GM19239 (cell line): ENCODE results near the gene CREM.
A peak's percentile ranks its signal among the peaks of the same experiment; 100 is the strongest.

Experiments
- DNase-seq: peaks from one replicate; pipeline ENCODE4 v3.0.0; 2011; ENCODE audit warnings: low spot score; ENCODE audit not compliant: insufficient read length
- FAIRE-seq: peaks from 2 replicates; lab custom pipeline; 2011; peaks lifted over from hg19 to GRCh38; lab: Jason Lieb, UNC

CREM gene

DNA sequence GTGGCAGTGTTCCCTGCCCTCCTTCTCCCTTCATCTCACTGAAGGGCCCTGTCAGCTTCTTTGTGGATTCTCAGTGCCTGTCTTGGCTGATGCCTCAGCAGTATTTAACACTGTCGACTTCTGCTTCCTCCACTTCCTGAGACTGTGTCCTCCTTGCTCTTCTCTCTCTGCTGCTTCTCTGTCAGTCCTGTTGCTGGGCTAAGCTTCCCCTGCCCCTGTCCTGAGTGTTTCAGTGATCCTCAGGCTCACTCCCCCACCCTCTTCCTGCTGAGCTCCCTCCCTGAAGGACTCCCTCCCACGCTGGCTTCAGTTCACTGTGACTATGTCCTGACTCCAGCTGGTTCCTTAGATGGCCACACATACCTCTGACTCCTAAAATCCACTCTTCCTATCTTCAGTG, 64.9 kb downstream of the CREM start:
- DNase-seq (no peak), FAIRE-seq (no peak)

DNA sequence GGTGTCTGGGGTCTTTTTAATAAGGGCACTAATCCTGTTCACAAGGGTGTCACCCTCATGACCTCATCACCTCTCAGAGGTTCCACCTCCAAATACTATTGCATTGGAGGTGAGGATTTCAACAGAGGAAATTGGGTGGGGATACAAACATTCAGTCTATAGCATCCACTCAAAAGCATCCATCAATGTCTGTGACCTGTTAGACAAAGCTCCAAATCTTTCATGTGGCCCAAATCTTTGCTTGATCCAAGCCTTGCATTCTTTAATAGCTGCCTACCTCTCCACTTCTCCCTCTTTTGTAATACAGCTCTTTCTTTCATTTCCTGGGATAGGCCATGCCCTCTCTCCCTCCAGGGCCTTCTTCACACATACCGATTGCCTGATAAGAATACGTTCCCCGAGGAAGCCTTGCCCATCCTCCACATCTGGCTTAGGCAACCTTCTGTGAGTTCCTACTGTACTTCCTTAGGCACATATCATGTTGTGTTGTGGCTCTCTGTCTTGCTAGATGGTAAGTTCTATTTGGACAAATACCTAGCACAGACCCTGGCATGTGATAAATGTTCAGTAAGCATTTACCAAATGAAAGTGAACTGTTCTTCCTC, 66.1 kb downstream of the CREM start:
- DNase-seq = no peak
- no peak for FAIRE-seq

DNA sequence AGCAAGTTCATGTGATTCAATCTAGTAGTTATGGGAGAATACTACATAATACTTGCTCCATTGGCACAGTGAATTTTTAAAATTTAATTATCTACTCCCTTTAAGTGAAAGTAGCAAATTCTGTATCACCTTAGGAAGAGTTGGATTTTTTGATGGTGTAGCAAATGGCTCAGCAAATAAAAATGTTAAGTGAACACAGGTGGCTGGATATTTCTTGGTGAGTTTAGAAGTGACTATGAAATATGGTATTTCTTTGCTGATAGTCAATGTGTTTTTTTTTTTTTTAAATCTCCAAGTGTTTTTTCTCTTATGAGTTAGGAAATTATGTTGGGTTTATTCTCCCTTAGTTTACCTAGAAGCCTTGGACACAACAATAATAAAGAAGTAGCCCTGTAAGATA, 67.8 kb downstream of the CREM start:
- FAIRE-seq (no peak), DNase-seq (no peak)

DNA sequence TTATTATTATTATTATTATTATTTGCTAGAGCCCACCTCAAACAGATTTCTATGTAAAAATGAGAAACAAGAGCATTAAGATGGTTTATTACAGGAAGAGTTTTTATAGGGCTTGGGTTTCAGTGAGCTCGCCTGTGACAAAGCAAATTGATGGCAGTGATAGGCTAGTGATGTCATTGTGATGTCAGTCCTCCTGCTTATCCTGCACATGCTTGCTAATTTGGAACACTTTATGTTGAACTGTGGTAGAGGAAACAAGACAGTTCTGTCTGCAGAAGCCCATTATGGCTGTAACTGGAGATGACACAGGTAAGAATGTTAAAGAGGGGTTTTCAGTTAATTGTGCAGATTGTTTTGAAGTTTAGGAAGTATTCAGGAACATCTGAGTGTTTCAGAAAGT, 68.3 kb downstream of the CREM start:
- FAIRE-seq (peak; percentile 68), DNase-seq (no peak)

DNA sequence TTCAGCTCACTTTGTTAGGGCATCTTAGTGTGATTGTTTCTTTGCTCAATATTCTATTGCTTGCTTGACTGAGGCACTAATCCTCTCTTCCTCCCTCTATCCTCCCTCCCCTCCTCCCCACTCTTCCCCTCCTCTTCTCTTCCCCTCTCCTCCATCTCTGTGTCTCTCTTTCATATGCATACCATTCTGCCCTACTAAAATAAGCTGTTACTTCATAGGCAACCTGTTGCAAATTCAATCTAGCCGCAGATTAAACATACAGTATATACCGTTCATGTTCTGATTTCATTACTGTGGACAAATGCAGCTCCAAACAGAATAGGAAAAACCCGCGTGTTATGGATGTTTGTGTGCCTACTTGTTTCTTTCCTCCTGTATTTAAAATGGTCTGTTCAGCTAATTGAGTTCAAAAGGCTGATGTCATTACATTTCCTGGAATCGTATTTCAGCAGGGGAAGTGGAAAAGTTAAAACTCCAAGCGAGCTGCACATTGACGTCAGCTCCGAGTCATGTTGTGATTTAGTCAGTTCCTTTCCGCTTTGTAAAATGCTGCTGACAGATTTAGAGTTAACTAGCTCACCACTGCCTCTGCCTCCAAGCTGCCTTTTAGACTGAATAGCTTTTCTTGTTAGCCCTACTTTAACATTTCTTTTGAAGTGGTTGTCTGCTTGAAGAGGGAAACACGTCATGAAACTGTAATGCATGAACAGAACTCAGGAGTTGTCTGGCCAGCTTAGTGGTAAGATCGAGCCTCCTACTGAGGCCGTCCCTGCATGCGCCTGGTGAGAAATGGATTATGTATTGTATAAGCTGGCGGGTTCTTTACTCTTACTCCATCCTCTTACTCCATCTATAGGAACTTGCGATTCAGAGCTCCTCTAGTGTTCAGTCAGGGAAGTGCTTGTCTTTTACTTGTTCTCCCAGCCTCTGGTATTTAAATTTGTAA, 69.0 kb downstream of the CREM start:
- FAIRE-seq = peak; percentile 90

DNA sequence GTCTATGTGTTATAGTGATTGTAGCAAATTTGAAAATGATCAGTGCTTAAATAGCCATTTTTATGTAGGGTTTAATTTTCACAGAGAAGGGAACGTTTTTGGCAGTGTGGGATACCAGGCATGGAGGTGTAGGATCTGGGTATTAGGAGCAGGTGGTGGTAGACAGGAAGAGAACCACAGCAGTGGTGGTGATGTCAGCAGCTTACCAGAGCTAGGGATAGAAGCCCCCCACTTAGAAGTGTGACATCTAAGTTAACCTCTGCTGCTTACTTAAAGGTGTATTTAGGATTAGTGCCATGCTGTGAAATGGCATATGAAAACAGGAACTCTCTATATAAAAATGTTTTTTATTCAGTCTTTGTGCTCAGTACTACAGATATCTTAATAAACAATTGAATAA, 73.8 kb downstream of the CREM start:
- no peak for FAIRE-seq

More for the DNA sequence above, 69.0 kb downstream of the CREM start:
- DNase-seq = peak; percentile 51

DNA sequence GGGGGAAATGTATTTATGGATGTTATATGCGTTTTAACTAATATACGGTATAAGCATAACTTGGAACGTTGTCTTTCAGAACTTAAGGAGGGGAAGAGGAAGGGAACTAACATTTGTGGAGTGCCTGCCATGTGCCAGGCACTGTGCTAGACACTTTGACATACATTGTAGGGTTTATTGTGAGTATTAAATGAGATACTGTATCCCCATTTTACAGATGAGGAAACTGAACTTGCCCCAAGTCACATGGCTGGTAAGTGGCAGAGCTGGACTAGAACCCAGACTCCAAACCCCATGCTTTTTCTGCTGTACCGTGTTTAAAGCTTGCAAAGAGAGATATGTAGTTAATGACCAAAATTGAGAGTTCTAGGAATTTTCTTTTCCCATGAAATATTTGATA, 74.6 kb downstream of the CREM start:
- FAIRE-seq = no peak
- DNase-seq = no peak

More for the DNA sequence above, 73.8 kb downstream of the CREM start:
- DNase-seq = no peak

DNA sequence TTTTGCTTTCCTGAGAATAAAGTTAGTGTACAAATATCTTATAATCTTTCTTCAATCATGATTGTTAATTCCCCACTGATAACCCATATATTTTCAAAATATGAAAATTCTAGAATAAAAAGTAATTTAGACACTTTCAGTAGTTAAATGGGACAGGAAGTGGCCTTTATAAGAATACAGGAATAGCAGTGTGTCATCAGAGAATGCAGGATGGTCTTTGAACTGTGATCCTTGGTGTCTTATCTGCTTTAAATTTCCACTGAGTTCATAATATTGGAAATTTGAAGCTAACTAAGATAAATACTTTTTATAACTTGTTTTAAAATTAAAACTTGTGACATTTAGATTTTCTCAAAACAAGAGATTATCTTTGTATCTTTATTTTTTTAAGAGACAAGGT, 75.4 kb downstream of the CREM start:
- DNase-seq = no peak
- FAIRE-seq = peak; percentile 33

DNA sequence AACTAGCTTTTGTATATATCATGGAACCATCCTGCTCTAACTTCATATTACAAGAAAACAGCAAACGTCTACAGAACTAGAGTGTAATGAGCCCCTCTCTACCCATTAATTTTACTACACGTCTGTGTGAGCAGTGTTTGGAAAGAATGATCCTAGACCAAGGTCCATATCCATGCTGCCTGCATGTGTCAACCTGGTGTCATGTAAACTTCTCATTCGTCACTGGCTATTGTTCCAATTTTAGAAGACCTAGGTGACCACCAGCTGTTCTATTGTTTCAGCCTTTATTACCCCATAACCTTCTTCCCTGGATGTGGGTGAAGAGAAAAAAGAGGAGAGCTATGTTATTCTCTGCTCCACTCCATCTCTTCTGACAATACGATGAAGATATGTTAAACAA, 77.1 kb downstream of the CREM start:
- FAIRE-seq (no peak), DNase-seq (no peak)

DNA sequence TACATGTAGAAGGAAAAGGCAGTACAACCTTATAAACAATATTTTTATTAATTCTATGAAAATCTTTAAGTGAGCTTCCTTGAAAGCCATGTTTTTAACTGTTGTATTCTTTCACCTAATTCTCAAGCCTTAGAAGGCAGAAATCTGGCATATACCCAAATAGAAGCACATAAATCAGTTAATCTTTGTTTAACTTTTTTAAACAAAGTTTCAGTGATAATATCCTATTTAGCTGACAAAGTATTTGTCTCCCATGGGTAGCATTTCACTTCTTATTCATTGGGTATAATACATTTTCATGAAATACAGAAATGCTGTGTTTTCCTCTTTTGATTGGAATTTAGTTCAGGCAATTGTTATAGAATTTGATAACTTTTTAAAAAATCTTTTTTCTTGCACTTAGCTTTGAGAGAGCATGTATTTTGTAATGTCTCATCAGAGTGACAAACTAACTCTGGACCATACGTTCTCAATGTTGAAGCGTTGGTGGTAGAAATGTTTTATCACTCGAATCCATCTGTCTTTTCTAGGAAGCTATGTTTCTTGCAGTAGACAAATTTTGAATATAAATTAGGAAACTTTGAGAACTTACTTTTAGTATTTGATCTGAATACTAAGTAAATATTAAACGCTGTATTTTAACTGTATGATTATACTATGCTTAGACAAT, 78.1 kb downstream of the CREM start:
- DNase-seq (no peak), FAIRE-seq (no peak)

DNA sequence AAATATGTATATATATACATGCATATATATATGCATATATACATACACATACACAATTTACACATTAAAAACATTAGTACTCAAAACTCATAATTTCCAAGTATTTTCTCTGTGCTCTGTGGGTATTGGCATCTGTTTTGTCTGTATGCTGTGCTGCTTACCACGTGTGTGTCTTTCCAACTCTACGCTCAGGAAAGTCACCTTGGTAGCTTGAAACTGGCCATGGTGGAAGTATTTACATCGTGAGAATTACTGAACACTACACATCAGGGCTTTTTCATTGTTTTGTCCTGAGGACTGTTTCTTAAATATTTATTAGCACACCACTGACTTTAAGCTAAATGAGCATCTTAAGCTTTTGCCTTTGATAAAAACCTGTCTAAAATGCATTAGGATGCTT, 79.6 kb downstream of the CREM start:
- no peak for DNase-seq
- no peak for FAIRE-seq

DNA sequence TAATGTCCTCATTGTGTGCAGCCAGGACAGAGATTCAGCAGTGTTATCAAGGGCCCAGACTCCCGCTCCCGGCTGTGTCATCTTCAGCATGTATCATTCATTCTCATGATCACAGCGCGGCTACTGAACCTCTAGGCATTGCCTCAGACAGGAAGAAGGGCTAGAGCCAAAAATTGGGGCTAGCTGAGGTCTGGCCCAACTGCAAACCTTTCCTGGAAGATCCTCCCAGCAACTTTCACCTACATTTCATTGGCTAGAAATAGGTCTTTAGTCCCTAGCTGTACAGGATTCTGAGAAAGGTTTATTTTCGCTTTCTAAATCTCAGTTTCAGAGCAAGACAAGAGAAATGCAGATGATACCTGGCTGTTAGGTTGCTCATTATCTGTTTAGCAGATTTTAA, 81.9 kb downstream of the CREM start:
- FAIRE-seq (peak; percentile 94), DNase-seq (peak; percentile 36)

DNA sequence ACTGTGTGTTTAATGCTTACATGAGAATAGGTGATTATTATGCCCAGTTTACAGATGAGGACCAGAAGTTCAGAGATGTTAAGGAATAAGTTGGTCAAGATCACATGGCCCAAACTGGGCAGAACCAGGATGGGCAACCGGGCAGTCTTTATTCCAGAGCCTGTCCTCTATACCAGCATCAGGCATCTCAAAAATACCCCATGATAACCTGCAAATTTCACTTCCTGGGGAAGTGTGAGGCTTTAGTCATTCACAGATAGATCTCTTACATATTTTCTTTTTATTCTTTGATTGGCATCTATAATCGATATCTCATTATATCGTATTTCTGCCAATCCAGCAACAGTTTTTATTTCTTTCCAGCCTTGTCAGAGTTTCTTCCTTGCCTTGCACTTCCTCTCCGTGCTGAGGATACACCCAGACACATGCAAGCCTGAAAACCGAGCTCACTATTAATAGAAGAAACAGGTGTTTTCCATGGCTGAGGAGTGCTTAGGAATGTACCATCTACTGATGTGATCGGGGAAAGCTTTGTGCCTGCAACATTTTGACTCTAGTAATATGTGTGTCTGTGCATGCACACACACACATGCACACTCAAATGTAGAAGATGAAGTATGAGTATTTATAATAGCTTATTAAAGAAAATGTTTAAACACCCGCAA, 82.4 kb downstream of the CREM start:
- DNase-seq = no peak
- FAIRE-seq = no peak

DNA sequence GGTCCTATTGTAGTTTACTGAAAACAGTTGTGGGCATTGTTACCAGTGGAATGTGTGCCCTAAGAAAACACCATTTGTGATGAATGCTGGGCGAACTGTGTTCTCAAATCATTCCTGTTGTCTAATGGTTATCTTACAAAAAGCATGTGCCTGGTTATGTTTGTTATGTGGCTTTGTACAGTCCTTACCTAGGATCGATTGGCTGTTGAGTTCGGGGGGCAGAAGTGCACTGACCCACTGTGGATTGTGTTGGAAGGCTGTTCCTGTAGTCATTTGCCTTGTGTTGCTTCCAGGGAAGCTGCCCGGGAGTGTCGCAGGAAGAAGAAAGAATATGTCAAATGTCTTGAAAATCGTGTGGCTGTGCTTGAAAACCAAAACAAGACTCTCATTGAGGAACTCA, 84.3 kb downstream of the CREM start:
- no peak for FAIRE-seq
- DNase-seq = no peak

DNA sequence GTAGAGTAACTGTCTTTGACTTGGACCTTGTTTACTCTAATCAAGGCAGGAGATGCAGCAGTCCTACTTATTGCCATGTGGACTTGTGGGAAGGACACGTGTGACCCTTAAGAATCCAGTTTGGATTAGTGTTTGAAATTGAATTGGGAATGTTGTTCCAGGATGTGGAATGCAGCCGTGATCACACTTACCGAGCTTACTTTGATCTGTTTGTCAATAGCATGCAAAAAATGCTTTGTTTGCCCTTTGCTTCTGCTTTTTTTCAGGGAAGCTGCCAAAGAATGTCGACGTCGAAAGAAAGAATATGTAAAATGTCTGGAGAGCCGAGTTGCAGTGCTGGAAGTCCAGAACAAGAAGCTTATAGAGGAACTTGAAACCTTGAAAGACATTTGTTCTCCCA, 84.7 kb downstream of the CREM start:
- no peak for FAIRE-seq
- DNase-seq = no peak

DNA sequence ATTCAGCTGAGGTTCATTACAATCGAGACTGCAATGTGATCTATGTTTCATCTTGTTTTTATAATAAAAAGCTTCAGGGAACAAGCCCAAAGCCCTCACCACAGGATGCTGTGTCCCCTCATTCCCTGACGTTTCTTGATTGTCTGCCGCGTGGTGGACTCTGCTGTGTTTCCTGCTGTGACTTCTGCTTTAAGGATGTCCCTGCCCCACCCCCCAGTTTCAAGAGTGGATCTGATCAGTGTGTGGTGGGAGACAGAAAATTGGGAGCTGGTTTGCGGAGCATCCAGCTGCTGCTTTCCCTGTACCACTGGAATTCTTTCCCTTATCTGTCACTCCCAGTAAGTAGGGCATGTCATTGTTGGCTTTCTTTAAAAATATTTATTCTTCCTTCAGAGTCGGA, 86.2 kb downstream of the CREM start:
- FAIRE-seq (no peak), DNase-seq (no peak)

DNA sequence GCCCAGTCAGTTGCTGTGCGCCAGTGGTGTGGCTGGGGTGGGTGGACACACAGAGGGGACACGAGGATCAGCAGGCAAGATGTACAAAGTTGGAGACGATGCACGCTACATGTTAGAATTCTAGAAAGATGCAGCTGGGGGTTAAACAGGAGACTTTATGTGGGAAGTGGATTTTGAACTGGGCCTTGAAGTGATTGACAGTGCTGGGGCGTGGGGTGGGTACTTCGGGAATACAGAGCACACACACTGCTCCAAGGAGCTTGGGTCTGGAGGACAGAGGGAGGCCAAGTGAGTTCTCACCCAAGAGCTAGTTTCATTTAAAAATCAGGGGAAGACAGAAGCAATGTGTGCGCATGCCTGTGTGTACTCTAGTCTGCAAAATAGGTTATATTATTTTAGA, 87.1 kb downstream of the CREM start:
- FAIRE-seq (no peak), DNase-seq (no peak)

DNA sequence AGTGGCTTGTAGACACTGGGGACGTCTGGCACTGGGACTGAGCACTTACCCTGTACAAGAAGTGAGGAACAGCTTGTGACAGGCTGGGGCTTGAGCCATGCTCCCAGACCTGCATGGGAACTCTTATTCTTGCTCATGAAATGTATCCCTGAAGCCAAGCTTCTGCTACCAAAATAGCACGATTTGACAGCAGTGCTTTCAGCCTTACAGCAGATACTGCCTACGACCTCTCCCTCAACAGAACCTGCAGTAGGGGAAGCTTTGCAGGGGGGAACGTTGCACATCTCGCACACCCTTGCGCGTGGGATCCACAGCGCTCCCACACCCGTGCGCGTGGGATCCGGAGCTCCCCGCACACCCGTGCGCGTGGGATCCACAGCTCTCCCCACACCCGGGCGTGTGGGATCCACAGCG, 88.0 kb downstream of the CREM start:
- DNase-seq (no peak), FAIRE-seq (no peak)

DNA sequence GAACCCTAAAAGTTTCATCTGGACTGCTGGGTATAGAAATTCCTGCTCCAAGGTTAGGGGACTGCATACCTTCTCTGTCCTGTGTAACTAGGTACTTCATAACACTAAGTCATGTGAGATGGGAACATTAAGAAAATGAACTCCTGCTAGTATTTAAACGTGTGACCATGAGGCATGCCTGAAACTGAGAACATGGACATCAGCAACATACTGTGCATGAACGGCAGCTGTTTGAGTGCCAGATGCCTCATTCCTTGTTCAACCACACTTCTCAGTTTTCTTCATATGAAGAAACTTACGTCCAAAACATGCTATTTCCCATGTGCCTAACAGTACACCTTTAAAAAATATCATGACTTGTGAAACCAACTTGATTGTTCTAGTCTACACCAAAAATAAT, 88.5 kb downstream of the CREM start:
- FAIRE-seq = no peak
- no peak for DNase-seq

DNA sequence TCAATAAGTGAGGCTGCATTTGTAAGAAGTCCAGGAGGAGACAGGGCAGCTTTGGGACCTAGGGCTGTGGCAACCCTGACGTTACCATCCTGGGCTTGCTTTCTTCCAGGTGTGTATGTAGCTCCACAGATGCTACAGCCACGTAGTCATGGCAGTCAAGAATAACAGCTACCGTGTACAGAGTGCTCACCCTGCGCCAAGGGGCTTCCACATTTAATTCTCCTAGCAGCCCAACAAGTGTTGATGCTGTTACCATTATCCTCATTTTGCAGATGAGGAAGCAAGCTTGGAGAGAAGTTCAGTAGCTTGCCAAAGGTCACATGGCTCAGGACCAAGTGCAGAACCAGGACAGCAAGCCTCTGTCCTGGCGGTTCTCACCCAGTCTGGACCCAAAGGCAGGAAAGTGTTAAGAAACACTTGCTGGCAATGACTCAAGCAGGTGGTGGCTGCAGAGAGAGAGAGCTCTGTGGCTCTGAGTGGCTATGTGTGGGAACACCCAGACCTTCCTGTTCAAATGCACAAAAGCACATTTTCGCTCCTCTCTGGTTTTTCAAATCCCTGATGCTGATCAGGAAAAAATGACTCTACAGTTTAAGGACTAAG, 89.8 kb downstream of the CREM start:
- DNase-seq = no peak
- FAIRE-seq = no peak
